CD4-positive, alpha-beta T cell treated with Interleukin-4 for 1 hour (primary cell): ENCODE data around the gene TBL1XR1.

Source experiments
- DNase-seq, 2 donors: peaks; one replicate each; pipeline ENCODE4 v3.0.0-alpha.2; 2020 to 2022

TBL1XR1 gene

DNA sequence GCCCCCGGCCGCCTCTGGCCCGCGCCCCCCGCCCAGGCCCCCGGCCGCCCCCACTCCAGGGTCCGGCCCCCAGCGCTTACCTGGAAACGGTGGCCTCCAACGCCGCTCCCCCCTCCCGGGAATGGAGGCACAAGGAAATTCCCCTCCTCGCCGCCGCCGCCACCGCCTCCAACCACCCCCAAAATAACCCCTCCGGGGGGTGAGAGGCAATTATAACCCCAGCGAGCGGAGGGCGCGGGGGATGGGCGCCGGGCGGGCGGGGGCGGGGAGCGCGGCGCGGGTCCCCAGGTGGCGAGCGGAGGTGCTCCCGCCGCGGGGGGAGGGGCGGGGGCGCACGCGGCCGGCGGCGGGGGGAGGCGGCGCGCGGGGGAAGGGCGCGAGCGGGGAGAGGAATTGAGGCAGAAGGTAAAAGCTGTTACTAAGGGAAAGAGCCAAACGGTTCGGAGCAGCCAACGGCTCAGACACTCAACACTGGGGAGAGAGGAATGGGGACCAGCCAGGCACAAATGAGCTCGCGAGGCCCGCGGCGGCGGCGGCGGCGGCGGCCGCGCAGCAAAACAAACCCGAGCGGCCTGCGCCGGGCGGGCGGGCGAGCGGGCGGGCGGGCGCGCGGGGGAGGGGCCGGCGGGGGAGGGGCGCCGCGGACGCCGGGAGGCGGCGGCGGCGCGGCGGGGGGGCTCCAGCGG is at the start of gene TBL1XR1:
TBL1XR1 (minus strand) TSS at position 442 of the 686 bp plus-strand sequence. CDS start 132,505 bp downstream, outside the sequence.
- DNase-seq: peak; percentile 92

- no peak for DNase-seq
These were observed 48.0 kb upstream of the TBL1XR1 start for GRCh38 chr3:177245250-177245649.

GRCh38 chr3:177244606-177245005 is 47.3 kb upstream of the TBL1XR1 start:
- DNase-seq: no peak

DNA sequence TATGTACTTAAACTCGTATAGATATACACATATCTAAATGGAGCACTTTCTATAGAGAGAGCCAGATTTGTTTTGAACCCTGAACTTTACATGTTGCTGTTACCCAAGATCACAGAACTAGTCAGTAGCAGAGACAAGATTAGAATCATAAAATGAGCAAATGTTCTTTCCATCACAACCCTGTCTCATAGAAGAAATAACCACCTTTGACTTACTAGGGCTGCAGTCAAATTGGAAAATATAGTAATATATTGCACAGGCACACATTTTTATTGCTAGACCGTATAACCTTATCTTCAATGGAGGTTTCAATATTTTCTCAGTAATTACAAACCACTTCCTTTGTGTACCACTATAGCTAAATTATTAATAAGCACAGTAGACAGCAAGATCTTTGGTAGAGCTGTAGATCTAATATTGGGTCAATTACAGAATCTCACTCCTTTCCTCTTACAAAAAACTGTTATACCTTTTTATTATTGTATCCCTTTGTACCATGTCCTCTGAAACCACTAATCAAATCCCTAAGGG is 41.5 kb upstream of the TBL1XR1 start:
- DNase-seq: peak in 1 of 2 donors; percentile 7

DNA sequence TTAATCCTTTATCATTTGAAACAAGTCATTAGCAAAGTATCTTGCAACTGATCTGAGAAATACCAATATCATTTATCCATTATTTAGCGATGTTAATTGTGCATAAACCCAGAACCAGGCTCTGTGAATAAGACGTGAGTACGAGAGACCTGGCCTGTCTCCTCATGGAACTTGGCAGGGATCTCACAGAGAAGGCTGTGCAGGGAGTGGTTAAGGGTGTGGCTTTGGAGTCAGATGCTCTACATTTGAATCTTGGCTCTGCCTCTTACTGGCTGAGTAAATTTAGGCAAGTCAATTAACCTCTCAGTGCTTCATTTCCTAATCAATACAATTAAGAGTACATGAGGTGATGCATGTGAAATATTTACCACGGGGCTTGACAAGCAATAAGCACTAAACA is 39.9 kb upstream of the TBL1XR1 start:
- no peak for DNase-seq

- no peak for DNase-seq
These were observed 39.4 kb upstream of the TBL1XR1 start for GRCh38 chr3:177236704-177237103.

- DNase-seq: no peak
These were observed 36.8 kb upstream of the TBL1XR1 start for GRCh38 chr3:177234121-177234520.

GRCh38 chr3:177231242-177231641 is 34.0 kb upstream of the TBL1XR1 start:
- DNase-seq: no peak

DNA sequence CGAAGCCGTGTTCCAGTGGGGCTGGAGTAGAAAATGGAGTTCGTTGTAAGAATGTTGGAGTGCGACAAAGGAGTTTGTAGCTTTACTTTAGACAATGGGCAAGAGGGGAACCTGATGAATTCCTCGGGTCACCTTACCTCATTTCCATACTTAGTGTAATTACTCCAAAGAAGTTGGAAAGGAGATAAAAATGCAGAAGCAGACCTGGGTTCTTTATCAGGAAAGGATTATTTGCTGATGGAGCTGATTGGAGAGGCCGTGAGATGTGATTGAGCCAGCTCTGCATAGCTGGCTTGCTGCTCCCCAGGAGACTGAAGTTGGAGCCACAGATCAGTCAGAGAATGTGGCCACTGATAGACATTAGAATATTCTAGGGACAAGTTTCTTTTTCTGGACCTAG is 33.4 kb upstream of the TBL1XR1 start:
- DNase-seq: no peak

DNA sequence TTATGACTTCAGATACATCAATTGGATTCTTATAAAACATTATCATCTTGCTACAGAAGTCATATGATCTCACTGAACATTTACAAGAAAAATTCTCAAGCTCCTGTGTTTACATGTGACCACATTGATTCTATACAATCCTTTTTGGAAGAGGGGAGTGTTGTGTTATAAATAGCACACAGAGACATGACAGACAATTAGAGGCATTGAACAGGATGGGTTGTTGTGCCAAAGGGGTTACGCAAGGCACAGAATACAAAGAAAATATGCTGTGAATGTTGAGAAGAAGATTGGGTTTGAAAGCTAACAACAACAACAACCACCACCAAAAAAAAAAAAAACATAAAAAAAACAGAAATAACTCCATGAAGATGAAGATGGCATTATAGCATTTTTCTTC is 32.5 kb upstream of the TBL1XR1 start:
- DNase-seq: no peak

DNA sequence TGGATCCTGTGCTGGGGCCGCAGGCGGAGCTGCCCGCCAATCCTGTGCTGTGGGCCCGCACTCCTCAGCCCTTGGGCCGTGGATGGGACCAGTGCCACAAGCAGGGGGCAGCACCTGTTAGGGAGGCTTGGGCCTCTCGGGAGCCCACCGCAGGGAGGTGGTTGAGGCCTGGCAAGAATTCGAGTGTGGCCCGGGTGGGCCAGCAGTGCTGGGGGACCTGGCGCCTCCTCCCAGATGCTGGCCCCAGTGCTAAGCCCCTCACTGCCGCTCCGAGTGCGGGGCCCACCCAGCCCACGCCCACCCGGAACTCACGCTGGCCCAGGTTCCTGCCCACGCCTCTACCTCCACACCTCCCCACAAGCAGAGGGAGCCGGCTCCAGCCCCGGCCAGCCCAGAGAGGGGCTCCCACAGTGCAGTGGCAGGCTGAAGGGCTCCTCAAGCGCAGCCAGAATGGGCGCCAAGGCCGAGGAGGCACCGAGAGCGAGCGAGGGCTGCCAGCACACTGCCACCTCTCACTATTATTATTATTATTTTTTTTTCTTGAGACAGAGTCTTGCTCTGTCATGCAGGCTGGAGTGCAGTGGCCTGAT is 31.4 kb upstream of the TBL1XR1 start:
- DNase-seq: no peak

DNA sequence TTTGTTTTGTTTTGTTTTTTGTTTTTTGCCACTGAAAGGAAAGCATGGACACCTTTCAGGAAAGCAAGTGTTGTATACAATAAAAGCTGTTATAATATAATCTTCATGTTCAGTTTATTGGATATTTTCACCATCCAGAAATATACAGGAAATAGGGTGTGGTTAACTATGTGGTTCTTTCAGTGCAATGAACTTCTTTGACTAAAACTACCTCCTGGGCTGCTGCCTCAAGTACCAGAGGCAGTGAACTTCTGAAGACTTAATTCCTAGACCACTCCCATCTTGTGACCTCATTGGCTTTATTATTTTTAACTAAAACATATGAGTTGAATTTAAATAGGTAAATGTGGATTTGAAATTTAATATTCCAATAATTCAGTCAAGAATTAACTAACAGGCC is 27.1 kb upstream of the TBL1XR1 start:
- DNase-seq: peak in 1 of 2 donors; percentile 28

DNA sequence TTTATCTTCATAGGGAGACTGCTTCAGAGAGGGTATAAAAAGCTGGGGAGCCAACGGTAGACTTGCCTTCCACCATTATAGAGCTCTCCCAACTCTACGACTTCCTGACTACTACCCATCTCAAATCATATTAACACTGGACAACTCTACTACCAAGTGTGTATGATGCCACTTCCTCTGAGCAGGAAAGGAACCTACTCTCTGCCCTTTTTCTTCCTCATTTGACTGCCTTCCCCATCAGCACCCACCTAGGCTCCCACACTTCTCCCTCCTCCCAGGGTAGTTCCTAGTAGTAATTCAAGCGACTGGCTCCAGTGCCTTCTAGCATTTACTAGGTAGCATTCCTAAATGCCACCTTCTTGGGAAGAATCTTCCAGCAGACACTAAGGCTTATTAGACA is 24.5 kb upstream of the TBL1XR1 start:
- DNase-seq: no peak

DNA sequence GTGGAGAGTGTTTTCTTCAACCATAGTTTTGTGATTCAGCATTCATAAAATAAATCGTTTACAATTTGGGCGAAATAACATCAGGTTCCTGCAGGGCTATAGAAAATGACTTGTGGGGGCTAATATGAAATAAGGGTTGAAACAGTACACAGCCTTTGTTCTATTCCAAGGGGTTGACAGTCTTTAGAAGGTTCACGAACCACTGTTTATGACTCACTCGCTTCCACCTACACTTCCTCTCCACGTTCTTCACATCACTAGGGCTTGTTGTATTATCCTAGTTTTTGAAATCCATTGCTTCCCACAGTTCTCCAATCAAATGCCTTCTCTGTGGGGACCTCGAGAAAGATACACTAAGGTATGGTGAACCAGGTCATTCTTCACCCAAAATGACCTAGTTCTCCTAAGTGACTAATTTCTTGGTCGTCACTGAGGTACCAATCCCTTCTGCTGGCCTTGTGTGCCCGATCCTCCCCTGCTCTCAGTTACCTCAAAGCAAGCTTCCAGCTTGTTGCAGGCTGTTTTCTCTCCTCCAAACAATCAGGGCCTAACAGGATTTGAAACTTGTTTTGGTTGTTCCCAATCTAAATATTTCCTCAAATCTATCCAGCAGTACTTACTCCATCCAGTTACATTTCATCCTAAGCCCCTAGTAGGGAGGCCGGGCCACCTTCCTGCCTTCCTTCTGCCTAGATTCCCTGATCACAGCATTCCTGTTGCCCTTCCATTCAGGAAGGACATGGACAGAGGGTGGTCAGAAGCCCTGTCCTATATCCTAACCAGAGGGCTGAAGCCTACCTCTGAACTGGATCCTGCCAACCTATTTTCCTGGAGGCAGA is 23.1 kb upstream of the TBL1XR1 start:
- no peak for DNase-seq

DNA sequence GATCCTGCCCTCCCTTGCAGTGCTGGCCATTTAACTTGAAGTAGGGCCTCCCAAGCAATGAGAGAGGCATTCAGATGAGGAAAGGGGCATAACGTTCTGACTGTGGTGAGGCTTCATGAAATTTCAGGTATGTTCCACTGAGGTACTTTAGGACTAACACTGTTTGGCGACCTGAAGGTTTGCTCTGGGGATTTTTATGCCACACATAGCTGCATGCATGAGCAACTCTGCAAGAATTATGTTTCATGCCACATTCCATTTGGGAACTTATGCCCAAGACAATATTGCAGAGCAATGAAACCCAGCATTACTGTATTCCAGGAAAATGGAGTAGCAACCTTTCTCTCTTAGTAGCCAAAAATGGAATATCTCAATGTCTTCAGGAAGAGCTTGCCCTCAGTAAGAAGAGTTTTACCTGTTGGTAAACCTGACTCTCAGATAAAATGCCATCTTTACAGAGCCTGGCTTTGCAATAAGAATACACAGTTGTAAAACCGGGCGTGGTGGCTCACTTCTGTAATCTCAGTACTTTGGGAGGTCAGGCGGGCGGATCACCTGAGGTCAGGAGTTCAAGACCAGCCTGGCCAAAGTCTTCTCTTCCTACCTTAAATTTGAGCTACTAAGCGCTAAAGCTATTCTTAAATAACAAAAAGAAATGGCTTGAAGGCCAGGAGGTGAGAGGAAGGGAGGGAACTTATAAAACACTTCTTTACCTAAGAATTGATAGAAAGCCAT is 16.7 kb upstream of the TBL1XR1 start:
- no peak for DNase-seq

DNA sequence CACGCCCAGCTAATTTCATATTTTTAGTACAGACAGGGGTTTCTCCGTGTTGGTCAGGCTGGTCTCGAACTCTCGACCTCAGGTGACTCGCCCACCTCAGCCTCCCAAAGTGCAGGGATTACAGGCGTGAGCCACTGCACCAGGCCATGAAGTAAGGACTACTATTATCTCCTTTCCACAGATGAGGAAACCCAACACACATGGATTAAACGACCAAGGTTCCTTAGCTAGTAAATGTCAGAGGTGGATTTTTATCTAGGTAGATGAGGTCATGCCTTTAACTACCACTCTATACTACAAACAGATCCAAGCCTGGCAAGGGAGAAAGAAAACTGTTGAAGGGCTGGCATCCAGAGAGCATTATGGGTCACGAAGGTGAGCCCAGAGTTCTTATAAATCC is 15.5 kb upstream of the TBL1XR1 start:
- DNase-seq: no peak

DNA sequence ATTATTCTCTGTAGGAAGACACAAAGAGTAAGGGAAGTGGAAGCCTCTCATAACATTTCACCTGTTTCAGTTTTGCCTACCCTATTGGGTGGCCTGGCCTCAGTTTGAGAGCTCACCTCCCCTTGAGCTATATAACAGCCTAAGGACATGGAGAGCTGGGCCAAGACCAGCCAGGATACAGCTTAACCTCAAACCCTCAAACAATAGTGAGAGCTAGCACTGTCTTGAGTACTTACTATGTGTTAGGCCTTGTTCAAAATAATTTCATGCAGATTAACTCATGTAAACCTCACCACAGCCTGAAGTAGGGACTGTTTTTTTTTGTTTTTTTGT is 15.0 kb upstream of the TBL1XR1 start:
- no peak for DNase-seq

GRCh38 chr3:177211503-177212277 is 14.4 kb upstream of the TBL1XR1 start:
- no peak for DNase-seq

DNA sequence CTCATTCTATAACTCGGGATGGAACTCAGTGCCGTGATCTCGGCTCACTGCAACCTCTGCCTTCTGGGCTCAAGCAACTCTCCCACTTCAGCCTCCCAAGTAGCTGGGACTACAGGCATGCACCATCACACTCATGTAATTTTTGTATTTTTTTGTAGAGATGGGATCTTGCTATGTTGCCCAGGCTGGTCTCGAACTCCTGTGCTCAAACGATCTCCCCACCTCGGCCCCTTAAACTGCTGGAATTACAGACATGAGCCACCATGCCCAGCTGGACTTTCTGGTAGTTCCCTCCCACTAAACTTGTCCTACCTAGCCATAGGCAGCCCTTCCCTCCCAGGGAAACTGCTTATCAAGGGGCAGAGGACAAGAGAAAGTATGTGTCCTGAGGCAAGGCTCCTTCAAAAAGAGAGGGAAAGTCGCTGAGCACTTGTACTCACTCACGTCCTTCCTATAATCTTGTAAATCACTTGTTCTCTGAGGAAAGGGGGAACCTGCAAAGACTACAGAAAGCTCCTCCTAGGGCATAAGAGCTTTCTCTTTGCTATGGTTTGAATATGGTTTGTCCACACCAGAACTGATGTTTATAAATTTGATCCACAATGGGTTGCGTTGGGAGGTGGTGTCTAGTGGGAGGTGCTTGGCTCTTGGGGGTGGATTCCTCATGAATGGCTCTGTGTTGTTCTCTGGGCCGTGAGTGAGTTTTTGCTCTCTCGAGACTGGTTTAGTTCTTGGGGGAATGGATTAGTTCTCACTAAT is 13.6 kb upstream of the TBL1XR1 start:
- DNase-seq: no peak

- no peak for DNase-seq
These were observed 12.2 kb upstream of the TBL1XR1 start for GRCh38 chr3:177209509-177209908.

DNA sequence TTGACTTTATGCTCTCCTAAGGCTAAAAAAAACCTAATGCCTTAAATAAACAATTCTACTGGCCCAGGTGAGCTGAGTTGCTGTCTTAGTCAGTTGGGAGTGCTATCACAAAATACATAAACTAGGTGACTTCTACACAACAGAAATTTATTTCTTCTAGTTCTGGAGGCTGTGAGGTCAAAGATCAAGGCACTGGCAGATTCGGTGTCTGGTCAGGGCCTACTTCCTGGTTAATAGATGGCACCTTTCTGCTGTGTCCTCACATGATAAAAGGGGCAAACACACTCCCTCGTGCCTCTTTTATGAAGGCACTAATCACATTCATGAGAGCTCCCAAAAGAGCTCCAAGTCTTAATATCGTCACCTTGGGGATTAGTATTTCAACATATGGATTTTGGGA is 11.5 kb upstream of the TBL1XR1 start:
- no peak for DNase-seq

DNA sequence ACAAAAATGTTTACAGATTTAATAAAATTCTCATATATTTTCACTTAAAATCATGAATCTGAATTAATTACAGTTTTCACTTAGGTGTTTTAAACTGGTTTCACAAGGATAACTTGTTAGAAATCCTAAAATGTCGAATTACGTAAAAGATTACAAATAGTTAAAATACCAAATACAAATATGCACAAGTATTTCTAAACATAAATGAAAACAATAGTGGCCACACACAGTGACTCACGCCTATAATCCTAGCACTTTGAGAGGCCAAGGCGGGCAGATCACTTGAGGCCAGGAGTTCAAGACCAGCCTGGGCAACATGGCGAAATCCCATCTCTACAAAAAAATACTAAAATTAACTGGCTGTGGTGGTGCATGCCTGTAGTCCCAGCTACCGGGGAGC is 10.9 kb upstream of the TBL1XR1 start:
- DNase-seq: no peak
